Activated CD8-positive, alpha-beta memory T cell treated with anti-CD3 and anti-CD28 coated beads, Interleukin-2, amount 50 U/mL, for 48 hours (primary cell): Measurements from ENCODE around the gene DGKQ.
"Not testable (repeated sequence)": the region's sequence is repeated elsewhere in the genome, so short reads cannot be mapped to it uniquely, and the experiment has no call there.

Source experiments
- DNase-seq: peaks from one replicate; pipeline ENCODE4 v3.0.0-alpha.2; 2020

Gene DGKQ

GRCh38 chr4:924107-925096 is 49.0 kb downstream of the DGKQ start:
- no peak for DNase-seq

- DNase-seq = no peak
These were observed 51.5 kb downstream of the DGKQ start for GRCh38 chr4:921830-922331.

GRCh38 chr4:919004-919680 is 54.2 kb downstream of the DGKQ start:
- DNase-seq = not testable (repeated sequence)

- not testable (repeated sequence) for DNase-seq
These were observed 54.8 kb downstream of the DGKQ start for GRCh38 chr4:918591-918990.

- no peak for DNase-seq
These were observed 55.4 kb downstream of the DGKQ start for GRCh38 chr4:917992-918391.

GRCh38 chr4:917466-917865 is 55.9 kb downstream of the DGKQ start:
- DNase-seq = no peak

GRCh38 chr4:915595-915994 is 57.8 kb downstream of the DGKQ start:
- no peak for DNase-seq

GRCh38 chr4:915041-915474 is 58.3 kb downstream of the DGKQ start:
- DNase-seq = no peak

- no peak for DNase-seq
These were observed 58.8 kb downstream of the DGKQ start for GRCh38 chr4:914531-914930.

- DNase-seq = no peak
These were observed 60.1 kb downstream of the DGKQ start for GRCh38 chr4:913280-913618.

GRCh38 chr4:912548-913279 is 60.7 kb downstream of the DGKQ start:
- DNase-seq = no peak

GRCh38 chr4:911871-912490 is 61.4 kb downstream of the DGKQ start:
- no peak for DNase-seq

GRCh38 chr4:911221-911751 is 62.1 kb downstream of the DGKQ start:
- DNase-seq = no peak

GRCh38 chr4:910366-911091 is 62.8 kb downstream of the DGKQ start:
- DNase-seq = no peak

- DNase-seq = no peak
These were observed 63.5 kb downstream of the DGKQ start for GRCh38 chr4:909821-910220.

- DNase-seq = no peak
These were observed 64.2 kb downstream of the DGKQ start for GRCh38 chr4:909131-909571.
